B cell (primary cell): Measurements from ENCODE around the gene SEMA6A.

Experiments used
- CTCF ChIP-seq: fragments of 200-600 bp; IDR thresholded peaks from one replicate; pipeline ENCODE4 v1.8.0; 2022; ENCODE audit warnings: antibody characterized with exemption, mild to moderate bottlenecking
- EZH2 ChIP-seq: IDR thresholded peaks from 2 replicates; pipeline ENCODE4 v1.6.1; 2012; ENCODE audit warnings: borderline replicate concordance, low read depth, mild to moderate bottlenecking, moderate library complexity, low read length; ENCODE audit not compliant: insufficient read depth, poor library complexity, severe bottlenecking

DNA sequence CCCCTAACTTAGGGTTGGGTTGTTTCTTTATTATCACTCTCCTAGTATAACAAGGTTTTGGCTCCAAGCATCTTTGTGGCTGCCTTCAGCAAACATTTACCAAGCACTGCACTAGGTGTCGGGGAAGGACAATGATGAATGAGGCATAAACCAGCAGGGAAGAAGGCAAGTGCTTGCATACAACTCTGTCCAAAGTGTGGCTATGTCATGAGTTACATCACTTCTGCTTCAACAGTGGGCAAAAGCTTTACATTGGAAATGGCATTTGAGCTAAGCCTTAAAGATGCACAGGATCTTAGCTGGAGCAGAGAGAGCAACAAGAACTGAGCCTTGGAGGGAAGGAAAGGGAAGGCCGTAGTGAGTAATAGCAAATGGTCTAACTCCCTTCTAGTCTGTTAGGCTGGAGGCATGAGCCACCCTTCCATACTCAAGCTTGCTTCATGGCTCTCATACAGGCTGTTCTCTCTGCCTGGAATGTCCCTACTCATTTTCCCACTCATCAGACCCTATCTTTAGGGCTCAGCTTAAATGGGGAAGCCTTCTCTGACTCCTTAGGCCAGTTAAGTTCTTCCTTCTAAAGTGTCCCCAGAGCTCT, 121.8 kb downstream of the SEMA6A start:
- TF ChIP-seq CTCF (no peak), EZH2 (no peak)
